ENCODE results near the gene GPR4. TPM values are rescaled to one million over a fixed set of nuclear protein-coding genes. Genes with fewer than 3 reads are reported as not detected.

GPR4 gene
- total RNA-seq, 1 experiment from 2014 or later = 0.48 TPM

DNA sequence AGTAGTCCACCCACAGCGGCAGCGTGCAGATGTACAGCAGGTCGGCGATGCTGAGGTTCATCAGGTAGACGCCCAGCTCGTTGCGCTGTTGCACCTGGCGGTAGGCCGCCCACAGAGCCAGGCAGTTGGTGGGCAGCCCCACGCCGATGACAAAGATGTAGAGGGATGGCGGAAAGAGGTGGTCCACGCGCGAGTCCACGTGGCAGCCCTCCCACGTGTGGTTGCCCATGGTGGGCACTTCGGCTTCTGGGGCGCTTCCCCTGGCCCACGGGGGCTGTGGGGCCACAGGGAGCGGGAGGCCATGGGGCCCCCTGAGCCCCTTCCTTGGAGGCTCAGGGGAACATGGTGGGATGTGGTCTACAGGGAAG, 10.4 kb downstream of the GPR4 start:
- no peak for ATAC-seq
- no peaks in the 10 kb centered on the region for H3K36me3 Mint-ChIP-seq
- no peak overlapping the region for H3K4me3 Mint-ChIP-seq
- TF ChIP-seq ZNF416 (CRISPR knock-in tag; IDR thresholded peaks at IDR 0.05) = no peak
- TF ChIP-seq ZNF671 (CRISPR knock-in tag; IDR thresholded peaks at IDR 0.05) = no peak
- no peak for TF ChIP-seq ZNF121 (CRISPR knock-in tag; IDR thresholded peaks at IDR 0.05)
- no peak for TF ChIP-seq E2F4 (CRISPR knock-in tag; IDR thresholded peaks at IDR 0.05; ENCODE audit: borderline replicate concordance, low read depth)
- no peak for TF ChIP-seq NR1H2 (CRISPR knock-in tag; IDR thresholded peaks at IDR 0.05)
- TF ChIP-seq, protein P1, sequence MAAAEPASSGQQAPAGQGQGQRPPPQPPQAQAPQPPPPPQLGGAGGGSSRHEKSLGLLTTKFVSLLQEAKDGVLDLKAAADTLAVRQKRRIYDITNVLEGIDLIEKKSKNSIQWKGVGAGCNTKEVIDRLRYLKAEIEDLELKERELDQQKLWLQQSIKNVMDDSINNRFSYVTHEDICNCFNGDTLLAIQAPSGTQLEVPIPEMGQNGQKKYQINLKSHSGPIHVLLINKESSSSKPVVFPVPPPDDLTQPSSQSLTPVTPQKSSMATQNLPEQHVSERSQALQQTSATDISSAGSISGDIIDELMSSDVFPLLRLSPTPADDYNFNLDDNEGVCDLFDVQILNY (CRISPR knock-in tag; IDR thresholded peaks at IDR 0.05) = no peak
- TF ChIP-seq, protein P2, sequence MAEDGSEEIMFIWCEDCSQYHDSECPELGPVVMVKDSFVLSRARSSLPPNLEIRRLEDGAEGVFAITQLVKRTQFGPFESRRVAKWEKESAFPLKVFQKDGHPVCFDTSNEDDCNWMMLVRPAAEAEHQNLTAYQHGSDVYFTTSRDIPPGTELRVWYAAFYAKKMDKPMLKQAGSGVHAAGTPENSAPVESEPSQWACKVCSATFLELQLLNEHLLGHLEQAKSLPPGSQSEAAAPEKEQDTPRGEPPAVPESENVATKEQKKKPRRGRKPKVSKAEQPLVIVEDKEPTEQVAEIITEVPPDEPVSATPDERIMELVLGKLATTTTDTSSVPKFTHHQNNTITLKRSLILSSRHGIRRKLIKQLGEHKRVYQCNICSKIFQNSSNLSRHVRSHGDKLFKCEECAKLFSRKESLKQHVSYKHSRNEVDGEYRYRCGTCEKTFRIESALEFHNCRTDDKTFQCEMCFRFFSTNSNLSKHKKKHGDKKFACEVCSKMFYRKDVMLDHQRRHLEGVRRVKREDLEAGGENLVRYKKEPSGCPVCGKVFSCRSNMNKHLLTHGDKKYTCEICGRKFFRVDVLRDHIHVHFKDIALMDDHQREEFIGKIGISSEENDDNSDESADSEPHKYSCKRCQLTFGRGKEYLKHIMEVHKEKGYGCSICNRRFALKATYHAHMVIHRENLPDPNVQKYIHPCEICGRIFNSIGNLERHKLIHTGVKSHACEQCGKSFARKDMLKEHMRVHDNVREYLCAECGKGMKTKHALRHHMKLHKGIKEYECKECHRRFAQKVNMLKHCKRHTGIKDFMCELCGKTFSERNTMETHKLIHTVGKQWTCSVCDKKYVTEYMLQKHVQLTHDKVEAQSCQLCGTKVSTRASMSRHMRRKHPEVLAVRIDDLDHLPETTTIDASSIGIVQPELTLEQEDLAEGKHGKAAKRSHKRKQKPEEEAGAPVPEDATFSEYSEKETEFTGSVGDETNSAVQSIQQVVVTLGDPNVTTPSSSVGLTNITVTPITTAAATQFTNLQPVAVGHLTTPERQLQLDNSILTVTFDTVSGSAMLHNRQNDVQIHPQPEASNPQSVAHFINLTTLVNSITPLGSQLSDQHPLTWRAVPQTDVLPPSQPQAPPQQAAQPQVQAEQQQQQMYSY (CRISPR knock-in tag; IDR thresholded peaks at IDR 0.05) = no peak
- TF ChIP-seq RORB (CRISPR knock-in tag; IDR thresholded peaks at IDR 0.05) = no peak
- no peak for TF ChIP-seq PREB (CRISPR knock-in tag; IDR thresholded peaks at IDR 0.05; ENCODE audit: borderline replicate concordance)
- TF ChIP-seq PRRX2 (CRISPR knock-in tag; IDR thresholded peaks at IDR 0.05) = no peak
- no peak for TF ChIP-seq KAT7 (CRISPR knock-in tag; IDR thresholded peaks at IDR 0.05; ENCODE audit: borderline replicate concordance)
- TF ChIP-seq, protein P3, sequence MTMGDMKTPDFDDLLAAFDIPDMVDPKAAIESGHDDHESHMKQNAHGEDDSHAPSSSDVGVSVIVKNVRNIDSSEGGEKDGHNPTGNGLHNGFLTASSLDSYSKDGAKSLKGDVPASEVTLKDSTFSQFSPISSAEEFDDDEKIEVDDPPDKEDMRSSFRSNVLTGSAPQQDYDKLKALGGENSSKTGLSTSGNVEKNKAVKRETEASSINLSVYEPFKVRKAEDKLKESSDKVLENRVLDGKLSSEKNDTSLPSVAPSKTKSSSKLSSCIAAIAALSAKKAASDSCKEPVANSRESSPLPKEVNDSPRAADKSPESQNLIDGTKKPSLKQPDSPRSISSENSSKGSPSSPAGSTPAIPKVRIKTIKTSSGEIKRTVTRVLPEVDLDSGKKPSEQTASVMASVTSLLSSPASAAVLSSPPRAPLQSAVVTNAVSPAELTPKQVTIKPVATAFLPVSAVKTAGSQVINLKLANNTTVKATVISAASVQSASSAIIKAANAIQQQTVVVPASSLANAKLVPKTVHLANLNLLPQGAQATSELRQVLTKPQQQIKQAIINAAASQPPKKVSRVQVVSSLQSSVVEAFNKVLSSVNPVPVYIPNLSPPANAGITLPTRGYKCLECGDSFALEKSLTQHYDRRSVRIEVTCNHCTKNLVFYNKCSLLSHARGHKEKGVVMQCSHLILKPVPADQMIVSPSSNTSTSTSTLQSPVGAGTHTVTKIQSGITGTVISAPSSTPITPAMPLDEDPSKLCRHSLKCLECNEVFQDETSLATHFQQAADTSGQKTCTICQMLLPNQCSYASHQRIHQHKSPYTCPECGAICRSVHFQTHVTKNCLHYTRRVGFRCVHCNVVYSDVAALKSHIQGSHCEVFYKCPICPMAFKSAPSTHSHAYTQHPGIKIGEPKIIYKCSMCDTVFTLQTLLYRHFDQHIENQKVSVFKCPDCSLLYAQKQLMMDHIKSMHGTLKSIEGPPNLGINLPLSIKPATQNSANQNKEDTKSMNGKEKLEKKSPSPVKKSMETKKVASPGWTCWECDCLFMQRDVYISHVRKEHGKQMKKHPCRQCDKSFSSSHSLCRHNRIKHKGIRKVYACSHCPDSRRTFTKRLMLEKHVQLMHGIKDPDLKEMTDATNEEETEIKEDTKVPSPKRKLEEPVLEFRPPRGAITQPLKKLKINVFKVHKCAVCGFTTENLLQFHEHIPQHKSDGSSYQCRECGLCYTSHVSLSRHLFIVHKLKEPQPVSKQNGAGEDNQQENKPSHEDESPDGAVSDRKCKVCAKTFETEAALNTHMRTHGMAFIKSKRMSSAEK (CRISPR knock-in tag; IDR thresholded peaks at IDR 0.05; ENCODE audit: borderline replicate concordance) = no peak
- TF ChIP-seq CBFB (CRISPR knock-in tag; IDR thresholded peaks at IDR 0.05; ENCODE audit: low read depth) = no peak
- no peak for TF ChIP-seq OVOL2 (CRISPR knock-in tag; IDR thresholded peaks at IDR 0.05; ENCODE audit: borderline replicate concordance)
- no peak for TF ChIP-seq ATF1 (CRISPR knock-in tag; IDR thresholded peaks at IDR 0.05)
- TF ChIP-seq, protein P4, sequence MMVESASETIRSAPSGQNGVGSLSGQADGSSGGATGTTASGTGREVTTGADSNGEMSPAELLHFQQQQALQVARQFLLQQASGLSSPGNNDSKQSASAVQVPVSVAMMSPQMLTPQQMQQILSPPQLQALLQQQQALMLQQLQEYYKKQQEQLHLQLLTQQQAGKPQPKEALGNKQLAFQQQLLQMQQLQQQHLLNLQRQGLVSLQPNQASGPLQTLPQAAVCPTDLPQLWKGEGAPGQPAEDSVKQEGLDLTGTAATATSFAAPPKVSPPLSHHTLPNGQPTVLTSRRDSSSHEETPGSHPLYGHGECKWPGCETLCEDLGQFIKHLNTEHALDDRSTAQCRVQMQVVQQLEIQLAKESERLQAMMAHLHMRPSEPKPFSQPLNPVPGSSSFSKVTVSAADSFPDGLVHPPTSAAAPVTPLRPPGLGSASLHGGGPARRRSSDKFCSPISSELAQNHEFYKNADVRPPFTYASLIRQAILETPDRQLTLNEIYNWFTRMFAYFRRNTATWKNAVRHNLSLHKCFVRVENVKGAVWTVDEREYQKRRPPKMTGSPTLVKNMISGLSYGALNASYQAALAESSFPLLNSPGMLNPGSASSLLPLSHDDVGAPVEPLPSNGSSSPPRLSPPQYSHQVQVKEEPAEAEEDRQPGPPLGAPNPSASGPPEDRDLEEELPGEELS (CRISPR knock-in tag; IDR thresholded peaks at IDR 0.05) = no peak
- TF ChIP-seq, protein P5, sequence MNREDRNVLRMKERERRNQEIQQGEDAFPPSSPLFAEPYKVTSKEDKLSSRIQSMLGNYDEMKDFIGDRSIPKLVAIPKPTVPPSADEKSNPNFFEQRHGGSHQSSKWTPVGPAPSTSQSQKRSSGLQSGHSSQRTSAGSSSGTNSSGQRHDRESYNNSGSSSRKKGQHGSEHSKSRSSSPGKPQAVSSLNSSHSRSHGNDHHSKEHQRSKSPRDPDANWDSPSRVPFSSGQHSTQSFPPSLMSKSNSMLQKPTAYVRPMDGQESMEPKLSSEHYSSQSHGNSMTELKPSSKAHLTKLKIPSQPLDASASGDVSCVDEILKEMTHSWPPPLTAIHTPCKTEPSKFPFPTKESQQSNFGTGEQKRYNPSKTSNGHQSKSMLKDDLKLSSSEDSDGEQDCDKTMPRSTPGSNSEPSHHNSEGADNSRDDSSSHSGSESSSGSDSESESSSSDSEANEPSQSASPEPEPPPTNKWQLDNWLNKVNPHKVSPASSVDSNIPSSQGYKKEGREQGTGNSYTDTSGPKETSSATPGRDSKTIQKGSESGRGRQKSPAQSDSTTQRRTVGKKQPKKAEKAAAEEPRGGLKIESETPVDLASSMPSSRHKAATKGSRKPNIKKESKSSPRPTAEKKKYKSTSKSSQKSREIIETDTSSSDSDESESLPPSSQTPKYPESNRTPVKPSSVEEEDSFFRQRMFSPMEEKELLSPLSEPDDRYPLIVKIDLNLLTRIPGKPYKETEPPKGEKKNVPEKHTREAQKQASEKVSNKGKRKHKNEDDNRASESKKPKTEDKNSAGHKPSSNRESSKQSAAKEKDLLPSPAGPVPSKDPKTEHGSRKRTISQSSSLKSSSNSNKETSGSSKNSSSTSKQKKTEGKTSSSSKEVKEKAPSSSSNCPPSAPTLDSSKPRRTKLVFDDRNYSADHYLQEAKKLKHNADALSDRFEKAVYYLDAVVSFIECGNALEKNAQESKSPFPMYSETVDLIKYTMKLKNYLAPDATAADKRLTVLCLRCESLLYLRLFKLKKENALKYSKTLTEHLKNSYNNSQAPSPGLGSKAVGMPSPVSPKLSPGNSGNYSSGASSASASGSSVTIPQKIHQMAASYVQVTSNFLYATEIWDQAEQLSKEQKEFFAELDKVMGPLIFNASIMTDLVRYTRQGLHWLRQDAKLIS (CRISPR knock-in tag; IDR thresholded peaks at IDR 0.05; ENCODE audit: borderline replicate concordance) = no peak
- TF ChIP-seq CREM (CRISPR knock-in tag; IDR thresholded peaks at IDR 0.05) = no peak
- no peak for TF ChIP-seq FOXK1 (CRISPR knock-in tag; IDR thresholded peaks at IDR 0.05)
- no peak for TF ChIP-seq E2F1 (CRISPR knock-in tag; IDR thresholded peaks at IDR 0.05)
- DNase-seq (ENCODE audit: low spot score) = no peak
- H3K4me1 Mint-ChIP-seq = peaks cover 8% of the 10 kb centered on the region
- peaks cover 65% of the 10 kb centered on the region for H3K27me3 Mint-ChIP-seq (ENCODE audit: low read depth)
- POLR2A ChIA-PET = interaction anchor here (1.0 to 1.2 kb wide), 2 partner anchors 24 to 50 kb away, joined by 3 to 8 read pairs; no protein-coding TSS in a partner anchor
- no peaks in the 10 kb centered on the region for H3K9me3 Mint-ChIP-seq
- H3K27ac Mint-ChIP-seq = no peak overlapping the region
- CTCF ChIA-PET = interaction anchor here (0.5 to 2.6 kb wide), 21 partner anchors 10 to 188 kb away, joined by 3 to 86 read pairs (median 5); partner anchors contain the start of genes GIPR, QPCTL and SNRPD2
